Activated CD4-positive, alpha-beta T cell treated with anti-CD3 and anti-CD28 coated beads for 36 hours (primary cell): ENCODE measurements around the gene MSI1. TPM values are rescaled to one million over a fixed set of nuclear protein-coding genes. Genes with fewer than 3 reads are reported as not detected.
"Not testable (repeated sequence)": the region's sequence is repeated elsewhere in the genome, so short reads cannot be mapped to it uniquely, and the experiment has no call there.

Source experiments
- ATAC-seq: fragments of 200-7000 bp; cut with Tn5 transposase; one replicate; pipeline ENCODE4 v1.10.0; 2021; ENCODE audit warnings: mild to moderate bottlenecking, moderate library complexity
- CTCF ChIA-PET: fragments of 350-600 bp; sonication (Branson Sonifier 250); formaldehyde crosslinking; loops from one replicate; lab custom pipeline; 2021; ENCODE audit warnings: antibody characterized with exemption; lab: Charles Lee
- POLR2A ChIA-PET: fragments of 350-600 bp; sonication (Branson Sonifier 250); formaldehyde crosslinking; loops from one replicate; lab custom pipeline; 2021; ENCODE audit warnings: antibody characterized with exemption, inconsistent platforms; lab: Charles Lee
- DNase-seq: peaks from one replicate; pipeline ENCODE4 v3.0.0-alpha.2; 2020
- H3K27ac Mint-ChIP-seq: one replicate; pipeline ENCODE4 v1.8.0; 2021; ENCODE audit warnings: mixed read lengths
- H3K27me3 Mint-ChIP-seq: one replicate; pipeline ENCODE4 v1.8.0; 2021; ENCODE audit warnings: mixed read lengths
- H3K36me3 Mint-ChIP-seq: one replicate; pipeline ENCODE4 v1.8.0; 2021; ENCODE audit warnings: low read depth, mixed read lengths
- H3K4me1 Mint-ChIP-seq: one replicate; pipeline ENCODE4 v1.8.0; 2021; ENCODE audit warnings: mixed read lengths
- H3K4me3 Mint-ChIP-seq: one replicate; pipeline ENCODE4 v1.8.0; 2021; ENCODE audit warnings: mild to moderate bottlenecking, moderate library complexity, mixed read lengths
- H3K9me3 Mint-ChIP-seq: one replicate; pipeline ENCODE4 v1.8.0; 2021; ENCODE audit warnings: low read depth, mixed read lengths
- intact Hi-C, 2 experiments: fragments of 100-400 bp; cut with DNase I in 1 of 2; cut with micrococcal nuclease in 1 of 2; formaldehyde crosslinking; loops; one replicate each; pipeline versions ENCODE4 v1.14.2 to v1.15.1; 2022 to 2024; cut with DNase I, micrococcal nuclease
- total RNA-seq, 2 experiments: library from RNA; stranded (reverse); gene quantifications; one replicate each; pipeline ENCODE4 v1.2.3, GENCODE V29; 2021

The MSI1 gene
- total RNA-seq, 2 experiments from 2014 or later: 0.96 to 1.3 TPM

GRCh38 chr12:120335447-120335846, 33.5 kb downstream of the MSI1 start:
- H3K36me3 Mint-ChIP-seq, ATAC-seq, H3K4me1 Mint-ChIP-seq, H3K27ac Mint-ChIP-seq, POLR2A ChIA-PET, intact Hi-C loops, H3K4me3 Mint-ChIP-seq: not testable (repeated sequence)
- peak; percentile 66 for DNase-seq
- CTCF ChIA-PET: interaction anchor here (0.8 kb wide), 1 partner anchor 193 kb away, joined by 3 read pairs; the partner anchor contains the start of gene COQ5
- peaks cover 11% of the 10 kb centered on the region for H3K27me3 Mint-ChIP-seq
- peaks cover 19% of the 10 kb centered on the region for H3K9me3 Mint-ChIP-seq

GRCh38 chr12:120332523-120332922, 36.4 kb downstream of the MSI1 start:
- Mint-ChIP-seq H3K27me3 (peaks cover 4% of the 10 kb centered on the region), H3K36me3 (peaks cover 3% of the 10 kb centered on the region), H3K4me3 (no peak overlapping the region), H3K4me1 (no peaks in the 10 kb centered on the region), H3K27ac (no peak overlapping the region), H3K9me3 (peaks cover 13% of the 10 kb centered on the region)
- DNase-seq: no peak
- POLR2A ChIA-PET: no interaction called here
- intact Hi-C loops: no loop called here
- CTCF ChIA-PET: interaction anchor here (1.2 kb wide), 1 partner anchor 30 kb away, joined by 5 read pairs; no protein-coding TSS in a partner anchor
- ATAC-seq: no peak

- Mint-ChIP-seq H3K9me3 (peaks cover 8% of the 10 kb centered on the region), H3K27me3 (peaks cover 2% of the 10 kb centered on the region), H3K4me1 (no peaks in the 10 kb centered on the region), H3K4me3 (no peak overlapping the region), H3K27ac (no peak overlapping the region), H3K36me3 (no peaks in the 10 kb centered on the region)
- DNase-seq (no peak), ATAC-seq (no peak)
- intact Hi-C loops: no loop called here
- ChIA-PET POLR2A (no interaction called here), CTCF (interaction anchor here (1.2 kb wide), 1 partner anchor 29 kb away, joined by 5 read pairs; no protein-coding TSS in a partner anchor)
Observed at GRCh38 chr12:120332041-120332440, 36.9 kb downstream of the MSI1 start.

- intact Hi-C loops: no loop called here
- no peak overlapping the region for H3K27ac Mint-ChIP-seq
- no peaks in the 10 kb centered on the region for H3K4me1 Mint-ChIP-seq
- no peak overlapping the region for H3K4me3 Mint-ChIP-seq
- peaks cover 2% of the 10 kb centered on the region for H3K27me3 Mint-ChIP-seq
- H3K9me3 Mint-ChIP-seq: peaks cover 4% of the 10 kb centered on the region
- no peaks in the 10 kb centered on the region for H3K36me3 Mint-ChIP-seq
- DNase-seq: no peak
- ChIA-PET CTCF (interaction anchor here (0.7 to 1.2 kb wide), 2 partner anchors 28 to 132 kb away, joined by 3 to 5 read pairs; no protein-coding TSS in a partner anchor), POLR2A (no interaction called here)
- no peak for ATAC-seq
Observed at GRCh38 chr12:120331390-120331789, 37.6 kb downstream of the MSI1 start.

- intact Hi-C loops: loop anchor here (5.0 to 10.0 kb wide), 2 partner anchors 109 to 387 kb away; partner anchors contain the start of genes COX6A1 (in 1 of the 2) and UNC119B (in 1 of the 2)
- ATAC-seq (no peak), DNase-seq (no peak)
- H3K27ac Mint-ChIP-seq: no peak overlapping the region
- H3K27me3 Mint-ChIP-seq: no peaks in the 10 kb centered on the region
- ChIA-PET POLR2A (interaction anchor here (0.6 kb wide), 1 partner anchor 36 kb away, joined by 4 read pairs; the partner anchor contains the start of gene RNU4-2), CTCF (no interaction called here)
- H3K4me1 Mint-ChIP-seq: peaks cover 3% of the 10 kb centered on the region
- no peaks in the 10 kb centered on the region for H3K36me3 Mint-ChIP-seq
- H3K4me3 Mint-ChIP-seq: no peak overlapping the region
- no peaks in the 10 kb centered on the region for H3K9me3 Mint-ChIP-seq
Observed at GRCh38 chr12:120328228-120328627, 40.7 kb downstream of the MSI1 start.

GRCh38 chr12:120327593-120327992, 41.4 kb downstream of the MSI1 start, which contains the start of gene PLA2G1B:
PLA2G1B (minus strand) TSS chr12:120327779; CDS start chr12:120327753, 26 bp downstream.
- CTCF ChIA-PET: interaction anchor here (1.0 to 1.7 kb wide), 4 partner anchors 10 to 99 kb away, joined by 3 to 8 read pairs (median 4); partner anchors contain the start of gene RNU4-2
- Mint-ChIP-seq H3K36me3 (no peaks in the 10 kb centered on the region), H3K9me3 (no peaks in the 10 kb centered on the region), H3K27ac (no peak within 1 kb of the TSS), H3K4me3 (no peak within 1 kb of the TSS), H3K4me1 (peaks cover 3% of the 10 kb centered on the region), H3K27me3 (no peaks in the 10 kb centered on the region)
- intact Hi-C loops: loop anchor here (5.0 to 10.0 kb wide), 2 partner anchors 110 to 387 kb away; partner anchors contain the start of genes COX6A1 (in 1 of the 2) and UNC119B (in 1 of the 2)
- ATAC-seq (no peak), DNase-seq (no peak)
- POLR2A ChIA-PET: interaction anchor here (0.5 kb wide), 3 partner anchors 35 to 168 kb away, joined by 3 to 4 read pairs (median 3); partner anchors contain the start of genes DYNLL1, RNU4-1 and RNU4-2

GRCh38 chr12:120324841-120325417, 44.0 kb downstream of the MSI1 start:
- Mint-ChIP-seq H3K36me3 (no peaks in the 10 kb centered on the region), H3K27me3 (no peaks in the 10 kb centered on the region), H3K27ac (no peak overlapping the region), H3K4me3 (peak overlapping the region; percentile 74), H3K4me1 (peaks cover 3% of the 10 kb centered on the region), H3K9me3 (no peaks in the 10 kb centered on the region)
- DNase-seq (no peak), ATAC-seq (no peak)
- CTCF ChIA-PET: interaction anchor here (0.5 to 1.4 kb wide), 7 partner anchors 11 to 324 kb away, joined by 3 to 5 read pairs (median 3); no protein-coding TSS in a partner anchor
- intact Hi-C loops: loop anchor here (1.0 to 10.0 kb wide), 3 partner anchors 105 to 390 kb away; partner anchors contain the start of genes COX6A1 (in 1 of the 2) and UNC119B (in 1 of the 2)
- POLR2A ChIA-PET: interaction anchor here (0.9 to 1.1 kb wide), 2 partner anchors 33 to 124 kb away, joined by 3 to 4 read pairs; partner anchors contain the start of genes RNU4-2 and RPLP0

GRCh38 chr12:120323772-120324171, 45.2 kb downstream of the MSI1 start:
- intact Hi-C loops: loop anchor here in 1 of 2 experiments (10.0 kb wide), 1 partner anchor 391 kb away; the partner anchor contains the start of gene UNC119B
- Mint-ChIP-seq H3K4me1 (peaks cover 3% of the 10 kb centered on the region), H3K27me3 (no peaks in the 10 kb centered on the region), H3K36me3 (no peaks in the 10 kb centered on the region), H3K27ac (no peak overlapping the region), H3K9me3 (no peaks in the 10 kb centered on the region), H3K4me3 (no peak overlapping the region)
- ChIA-PET POLR2A (interaction anchor here (1.1 kb wide), 1 partner anchor 123 kb away, joined by 4 read pairs; the partner anchor contains the start of gene RPLP0), CTCF (interaction anchor here (0.6 to 1.0 kb wide), 3 partner anchors 96 to 507 kb away, joined by 3 read pairs; no protein-coding TSS in a partner anchor)
- no peak for DNase-seq
- ATAC-seq: no peak

- no peaks in the 10 kb centered on the region for H3K36me3 Mint-ChIP-seq
- intact Hi-C loops: loop anchor here in 1 of 2 experiments (10.0 kb wide), 1 partner anchor 393 kb away; the partner anchor contains the start of gene UNC119B
- no peak for DNase-seq
- ChIA-PET CTCF (interaction anchor here (0.6 to 1.2 kb wide), 3 partner anchors 24 to 116 kb away, joined by 3 read pairs; partner anchors contain the start of gene COX6A1), POLR2A (interaction anchor here (0.6 kb wide), 1 partner anchor 30 kb away, joined by 4 read pairs; the partner anchor contains the start of gene RNU4-2)
- no peak overlapping the region for H3K4me3 Mint-ChIP-seq
- no peaks in the 10 kb centered on the region for H3K27me3 Mint-ChIP-seq
- no peaks in the 10 kb centered on the region for H3K9me3 Mint-ChIP-seq
- ATAC-seq: no peak
- H3K4me1 Mint-ChIP-seq: peaks cover 15% of the 10 kb centered on the region
- no peak overlapping the region for H3K27ac Mint-ChIP-seq
Observed at GRCh38 chr12:120321382-120322202, 47.4 kb downstream of the MSI1 start.
